SJCRH30 (cell line): Measurements from ENCODE around the gene TMEM231. TPM values are rescaled to one million over a fixed set of nuclear protein-coding genes. Genes with fewer than 3 reads are reported as not detected.
"Not testable (repeated sequence)": the region's sequence is repeated elsewhere in the genome, so short reads cannot be mapped to it uniquely, and the experiment has no call there.

Experiments
- DNase-seq, 2 experiments: peaks; one replicate each; pipeline ENCODE4 v3.0.0-alpha.2; 2015 to 2020
- H3K27ac ChIP-seq: fragments of 250-450 bp; sonication (Bioruptor Pico); 2 replicates; pipeline ENCODE4 v1.5.1; 2020; ENCODE audit warnings: mild to moderate bottlenecking, moderate library complexity
- H3K27me3 ChIP-seq: fragments of 250-450 bp; sonication (Bioruptor Pico); 2 replicates; pipeline ENCODE4 v1.5.1; 2020; ENCODE audit warnings: mild to moderate bottlenecking, moderate library complexity
- H3K36me3 ChIP-seq: fragments of 250-450 bp; sonication (Bioruptor Pico); 2 replicates; pipeline ENCODE4 v1.5.1; 2020; ENCODE audit warnings: mild to moderate bottlenecking, moderate library complexity
- H3K4me1 ChIP-seq: fragments of 250-450 bp; sonication (Bioruptor Pico); 2 replicates; pipeline ENCODE4 v1.5.1; 2020; ENCODE audit warnings: mild to moderate bottlenecking, moderate library complexity
- H3K4me3 ChIP-seq: fragments of 250-450 bp; sonication (Bioruptor Pico); 2 replicates; pipeline ENCODE4 v1.5.1; 2020; ENCODE audit warnings: mild to moderate bottlenecking, moderate library complexity
- H3K9me3 ChIP-seq: fragments of 250-450 bp; sonication (Bioruptor Pico); replicated peaks from 2 replicates; pipeline ENCODE4 v1.5.1; 2020; ENCODE audit warnings: mild to moderate bottlenecking, moderate library complexity
- total RNA-seq: library from RNA; depleted of rRNA; stranded (reverse); fragments of >200 nt; shearing (Covaris generic); gene quantifications from 2 replicates; pipeline ENCODE4 v1.2.3, GENCODE V29; 2014

TMEM231 gene
- total RNA-seq, 1 experiment from 2014 or later = 5.1 TPM

DNA sequence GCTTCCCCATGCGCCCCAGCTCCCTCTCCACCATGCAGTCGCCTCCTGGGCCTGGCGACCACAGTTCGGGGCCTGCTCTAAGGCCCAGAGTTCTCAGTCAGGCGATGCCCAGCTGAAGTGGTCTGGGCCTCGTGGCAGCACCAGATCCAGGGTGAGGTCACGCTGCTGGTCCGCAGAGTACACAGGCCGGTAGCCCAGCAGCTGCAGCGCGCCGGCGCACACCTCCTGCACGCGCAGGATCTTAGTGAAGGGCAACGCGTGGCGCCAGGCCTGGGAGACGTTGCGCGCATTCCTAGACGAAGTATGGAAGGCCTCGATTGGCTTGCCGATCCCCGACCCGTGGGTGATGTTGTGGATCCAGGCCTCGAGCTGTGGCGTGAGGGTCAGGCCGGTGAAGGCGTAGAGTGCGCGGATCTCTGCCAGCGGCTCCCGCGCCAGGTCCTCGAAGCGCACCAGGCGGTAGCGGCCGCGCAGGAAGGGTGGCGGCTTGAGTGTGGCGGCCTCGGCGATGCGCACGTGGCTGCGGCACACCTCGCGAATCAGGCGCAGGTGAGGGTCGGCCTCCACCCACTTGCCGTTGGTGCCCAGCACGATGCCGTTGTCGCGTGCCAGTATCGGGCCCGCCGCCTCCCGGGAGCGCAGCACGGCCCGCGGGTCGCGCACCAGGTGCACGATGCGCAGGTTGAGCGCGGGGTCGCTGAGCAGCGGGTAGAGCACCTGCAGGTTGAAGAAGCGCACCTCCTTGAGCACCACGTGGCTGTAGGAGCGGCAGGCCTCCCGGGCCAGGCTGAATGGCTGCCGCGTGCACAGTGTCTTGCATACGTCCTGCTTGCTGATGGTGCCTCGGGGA, 26.8 kb downstream of the TMEM231 start:
- DNase-seq = no peak
- H3K36me3 ChIP-seq = no peaks in the 10 kb centered on the region
- H3K4me1 ChIP-seq = no peaks in the 10 kb centered on the region
- H3K27me3 ChIP-seq = no peaks in the 10 kb centered on the region
- no peak overlapping the region for H3K27ac ChIP-seq
- no peak overlapping the region for H3K4me3 ChIP-seq
- no peaks in the 10 kb centered on the region for H3K9me3 ChIP-seq

DNA sequence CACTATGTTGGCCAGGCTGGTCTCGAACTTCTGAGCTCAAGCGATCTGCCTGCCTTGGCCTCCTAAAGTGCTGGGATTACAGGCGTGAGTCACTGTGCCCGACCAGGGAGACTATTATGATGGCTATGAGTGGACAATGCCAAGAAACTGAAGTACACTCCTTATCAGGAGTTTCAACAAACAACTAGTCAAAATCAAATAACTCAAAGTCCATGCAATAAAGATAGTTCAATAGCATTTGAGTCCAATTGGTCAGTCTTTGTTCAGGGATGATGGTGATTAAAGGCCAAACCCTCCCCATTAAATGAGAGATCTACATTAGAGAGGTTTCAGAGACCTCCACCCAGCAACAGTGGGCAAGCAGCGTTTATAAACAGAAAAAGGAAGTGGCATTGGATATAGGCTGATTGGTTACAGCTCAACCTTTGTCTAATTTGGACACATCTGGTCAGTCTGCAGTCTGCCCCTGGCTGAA, 28.2 kb downstream of the TMEM231 start:
- DNase-seq = no peak
- Histone ChIP-seq H3K27me3 (no peaks in the 10 kb centered on the region), H3K36me3 (no peaks in the 10 kb centered on the region), H3K4me1 (no peaks in the 10 kb centered on the region), H3K9me3 (no peaks in the 10 kb centered on the region), H3K27ac (no peak overlapping the region), H3K4me3 (no peak overlapping the region)

DNA sequence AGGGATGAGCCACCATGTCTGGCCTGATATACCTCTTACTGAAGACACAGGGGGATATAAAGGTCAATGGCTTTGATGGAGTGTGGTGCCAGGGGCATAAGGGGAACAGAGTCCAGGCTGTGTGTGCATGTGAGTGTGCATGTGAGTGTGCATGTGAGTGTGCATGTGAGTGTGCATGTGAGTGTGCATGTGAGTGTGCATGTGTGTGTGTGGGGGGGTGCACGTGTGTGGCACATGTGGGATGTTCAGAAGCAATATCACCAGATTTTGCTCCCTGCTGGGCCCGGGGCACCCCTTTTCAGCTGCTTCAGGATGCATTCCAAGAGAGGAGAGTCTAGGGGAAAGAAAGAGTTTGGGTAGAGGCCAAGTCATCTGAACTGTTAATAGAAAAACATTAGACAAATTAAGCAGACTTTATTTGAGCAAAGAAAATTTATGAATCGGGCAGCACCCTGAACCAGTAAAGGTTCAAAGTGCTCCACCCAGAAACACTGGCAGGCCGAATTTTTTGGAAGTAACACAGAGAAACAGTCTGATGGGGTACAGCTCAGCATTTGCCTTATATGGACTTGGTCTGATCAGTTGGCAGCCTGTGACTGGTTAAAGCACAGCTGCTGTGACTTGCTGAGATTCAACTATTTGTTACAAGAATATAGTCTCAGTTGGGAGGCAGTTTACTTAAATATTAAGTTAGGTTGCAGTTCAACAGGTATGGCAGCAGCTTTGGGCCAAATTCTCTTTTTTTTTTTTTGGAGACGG, 29.8 kb downstream of the TMEM231 start:
- Histone ChIP-seq H3K4me1 (no peaks in the 10 kb centered on the region), H3K27me3 (no peaks in the 10 kb centered on the region), H3K9me3 (no peaks in the 10 kb centered on the region), H3K36me3 (no peaks in the 10 kb centered on the region), H3K27ac (no peak overlapping the region), H3K4me3 (no peak overlapping the region)
- DNase-seq = no peak

DNA sequence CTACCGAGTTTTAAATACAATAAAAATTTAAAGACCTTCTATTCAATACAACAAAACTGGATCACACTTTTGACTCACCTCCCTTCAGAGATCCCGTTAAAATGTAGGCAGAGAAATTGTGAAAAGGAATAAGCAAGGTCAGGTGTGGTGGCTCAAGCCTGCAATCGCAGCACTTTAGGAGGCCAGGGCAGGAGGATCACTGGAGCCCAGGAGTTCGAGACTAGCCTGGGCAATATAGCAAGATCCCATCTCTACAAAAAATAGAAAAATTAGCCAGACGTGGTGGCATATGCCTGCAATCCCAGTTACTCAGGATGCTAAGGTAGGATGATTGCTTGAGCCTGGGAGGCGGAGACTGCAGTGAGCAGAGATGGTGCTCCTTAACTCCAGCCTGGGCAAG, 36.9 kb downstream of the TMEM231 start:
- no peak overlapping the region for H3K4me3 ChIP-seq
- H3K27me3 ChIP-seq = no peaks in the 10 kb centered on the region
- DNase-seq = no peak

DNA sequence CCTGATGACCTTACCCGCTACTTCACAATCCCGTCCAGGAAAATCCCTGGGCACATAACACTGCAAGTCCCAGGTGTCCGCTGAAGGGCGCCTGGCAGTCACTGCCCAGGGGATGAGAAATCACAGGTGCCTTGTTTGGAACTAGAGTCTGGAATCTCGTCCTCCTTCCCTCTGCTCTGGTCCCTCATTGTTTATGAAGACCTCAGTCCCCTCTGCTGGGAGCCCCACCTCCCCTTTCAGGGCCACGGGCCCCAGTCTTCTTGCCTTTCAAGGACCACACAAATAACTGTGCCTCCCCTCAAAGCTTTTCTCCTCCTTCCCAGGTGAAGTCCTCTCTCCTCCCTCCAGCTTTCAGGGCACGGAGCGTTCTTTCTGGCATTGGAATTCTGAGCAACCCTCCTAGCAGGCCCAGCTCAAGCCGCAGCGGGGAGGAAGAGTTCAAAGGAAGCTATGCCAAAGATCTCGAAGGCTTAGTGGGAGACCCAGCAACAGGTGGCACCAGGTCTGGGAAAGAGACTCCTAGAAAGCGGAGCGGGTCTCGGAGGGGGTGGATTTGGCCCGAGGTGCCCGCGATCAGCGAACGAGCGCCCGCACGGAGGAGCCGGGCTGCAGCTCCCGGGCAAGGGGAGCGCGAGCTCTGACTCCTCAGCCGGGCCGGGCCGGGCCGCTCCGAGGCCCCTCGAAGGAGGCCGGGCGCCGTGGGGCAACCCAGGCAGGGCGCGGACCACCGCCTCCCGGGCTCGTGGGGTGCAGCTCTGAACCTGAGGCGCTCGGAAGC, 39.7 kb downstream of the TMEM231 start:
- H3K4me1 ChIP-seq, H3K36me3 ChIP-seq, H3K27me3 ChIP-seq, H3K9me3 ChIP-seq: not testable (repeated sequence)
- H3K4me3 ChIP-seq = peak overlapping the region; percentile 72
- peak; percentile 24 to 46 for DNase-seq
- peak overlapping the region; percentile 16; the same call in 1 of the 2 replicates for H3K27ac ChIP-seq

More for the DNA sequence above, 36.9 kb downstream of the TMEM231 start:
- H3K4me1 ChIP-seq = no peaks in the 10 kb centered on the region
- no peak overlapping the region for H3K27ac ChIP-seq
- H3K36me3 ChIP-seq = no peaks in the 10 kb centered on the region
- no peaks in the 10 kb centered on the region for H3K9me3 ChIP-seq

DNA sequence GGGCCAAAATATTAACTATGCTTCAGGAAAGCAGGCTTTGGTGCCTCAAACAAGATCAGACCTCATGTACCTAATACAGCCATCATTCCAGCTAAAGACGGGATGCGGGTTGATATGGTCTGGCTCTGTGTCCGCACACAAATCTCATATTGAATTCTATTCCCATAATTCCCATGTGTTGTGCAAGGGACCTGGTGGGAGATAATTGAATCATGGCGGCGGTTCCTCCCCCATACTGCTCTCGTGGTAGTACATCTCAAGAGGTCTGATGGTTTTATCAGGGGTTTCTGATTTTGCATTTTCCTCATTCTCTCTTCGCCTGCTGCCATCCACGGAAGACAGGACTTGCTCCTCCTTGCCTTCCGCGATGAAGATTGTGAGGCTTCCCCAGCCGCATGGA, 41.8 kb downstream of the TMEM231 start:
- no peaks in the 10 kb centered on the region for H3K36me3 ChIP-seq
- no peak overlapping the region for H3K4me3 ChIP-seq
- H3K9me3 ChIP-seq = no peaks in the 10 kb centered on the region
- H3K27ac ChIP-seq = no peak overlapping the region
- DNase-seq = no peak
- no peaks in the 10 kb centered on the region for H3K27me3 ChIP-seq
- H3K4me1 ChIP-seq = no peaks in the 10 kb centered on the region

DNA sequence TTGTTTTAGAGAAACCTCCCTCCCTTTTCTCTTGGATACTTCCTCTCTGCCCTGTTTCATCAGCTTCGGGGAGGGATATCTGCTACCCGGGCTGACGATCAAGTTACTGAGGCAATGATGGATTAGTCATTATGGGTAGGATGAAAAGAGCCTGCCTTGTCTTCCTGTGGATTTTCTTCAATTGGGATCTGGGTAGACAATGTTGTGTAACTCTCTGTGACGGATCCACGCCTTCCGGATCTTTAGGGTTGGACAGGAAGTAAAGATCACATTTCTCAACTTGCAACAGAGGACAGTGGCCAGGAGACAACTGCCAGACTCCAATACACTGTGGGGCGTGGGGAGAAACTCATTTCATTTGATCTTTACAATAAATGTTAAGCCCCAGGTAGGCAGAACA, 49.5 kb downstream of the TMEM231 start:
- H3K27ac ChIP-seq = no peak overlapping the region
- DNase-seq = peak in 1 of 2 experiments; percentile 62
- 0 out of 2 replicates have a peak, but pooled peaks cover 3% of the 10 kb centered on the region for H3K4me1 ChIP-seq
- H3K27me3 ChIP-seq = no peaks in the 10 kb centered on the region
- no peaks in the 10 kb centered on the region for H3K36me3 ChIP-seq
- H3K4me3 ChIP-seq = peak overlapping the region; percentile 31; the same call in 1 of the 2 replicates
- H3K9me3 ChIP-seq = no peaks in the 10 kb centered on the region

DNA sequence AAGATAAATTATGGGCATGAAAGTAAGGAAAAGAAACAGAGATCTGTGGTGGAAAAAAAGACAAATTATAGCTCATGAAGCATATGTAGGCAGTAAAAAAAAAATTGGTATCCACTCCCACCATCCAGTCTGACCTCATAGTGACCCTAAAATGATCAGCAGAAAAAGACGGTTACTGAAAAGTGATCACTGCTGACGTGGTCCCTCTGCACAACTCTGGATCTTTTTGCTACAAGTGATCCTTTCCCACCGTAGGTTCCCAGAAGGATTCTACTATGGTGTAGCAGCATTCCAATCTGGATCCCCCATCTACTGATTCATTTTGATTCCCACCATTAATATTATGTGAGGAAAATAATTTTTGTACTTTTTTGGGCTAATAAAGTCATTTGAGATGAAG, 49.9 kb downstream of the TMEM231 start:
- H3K27ac ChIP-seq = no peak overlapping the region
- no peaks in the 10 kb centered on the region for H3K36me3 ChIP-seq
- H3K4me3 ChIP-seq = peak overlapping the region; percentile 31; the same call in 1 of the 2 replicates
- no peaks in the 10 kb centered on the region for H3K9me3 ChIP-seq
- H3K27me3 ChIP-seq = no peaks in the 10 kb centered on the region
- H3K4me1 ChIP-seq = 0 out of 2 replicates have a peak, but pooled peaks cover 3% of the 10 kb centered on the region
- DNase-seq = no peak

DNA sequence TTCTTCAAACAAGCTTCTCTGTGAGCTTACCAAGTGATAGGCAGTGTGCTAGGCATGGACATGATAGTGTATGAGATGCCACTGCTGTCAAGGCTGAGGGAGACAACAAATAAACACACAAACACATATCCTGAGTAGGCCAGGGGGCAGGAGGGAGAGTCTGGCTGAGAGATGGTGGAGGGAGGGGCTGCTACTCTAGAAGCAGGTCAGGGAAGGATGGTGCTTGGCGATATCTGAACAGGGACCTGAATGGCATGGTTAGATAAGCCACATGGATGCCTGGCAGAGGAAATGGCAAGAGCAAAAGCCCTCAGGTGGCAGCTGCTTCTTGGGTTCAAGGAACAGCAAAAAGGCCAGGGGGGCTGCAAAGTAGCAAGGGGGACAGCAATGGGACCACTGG, 52.3 kb downstream of the TMEM231 start:
- no peaks in the 10 kb centered on the region for H3K27me3 ChIP-seq
- no peaks in the 10 kb centered on the region for H3K9me3 ChIP-seq
- no peak overlapping the region for H3K27ac ChIP-seq
- no peak overlapping the region for H3K4me3 ChIP-seq
- H3K36me3 ChIP-seq = no peaks in the 10 kb centered on the region
- H3K4me1 ChIP-seq = 0 out of 2 replicates have a peak, but pooled peaks cover 3% of the 10 kb centered on the region
- DNase-seq = no peak

DNA sequence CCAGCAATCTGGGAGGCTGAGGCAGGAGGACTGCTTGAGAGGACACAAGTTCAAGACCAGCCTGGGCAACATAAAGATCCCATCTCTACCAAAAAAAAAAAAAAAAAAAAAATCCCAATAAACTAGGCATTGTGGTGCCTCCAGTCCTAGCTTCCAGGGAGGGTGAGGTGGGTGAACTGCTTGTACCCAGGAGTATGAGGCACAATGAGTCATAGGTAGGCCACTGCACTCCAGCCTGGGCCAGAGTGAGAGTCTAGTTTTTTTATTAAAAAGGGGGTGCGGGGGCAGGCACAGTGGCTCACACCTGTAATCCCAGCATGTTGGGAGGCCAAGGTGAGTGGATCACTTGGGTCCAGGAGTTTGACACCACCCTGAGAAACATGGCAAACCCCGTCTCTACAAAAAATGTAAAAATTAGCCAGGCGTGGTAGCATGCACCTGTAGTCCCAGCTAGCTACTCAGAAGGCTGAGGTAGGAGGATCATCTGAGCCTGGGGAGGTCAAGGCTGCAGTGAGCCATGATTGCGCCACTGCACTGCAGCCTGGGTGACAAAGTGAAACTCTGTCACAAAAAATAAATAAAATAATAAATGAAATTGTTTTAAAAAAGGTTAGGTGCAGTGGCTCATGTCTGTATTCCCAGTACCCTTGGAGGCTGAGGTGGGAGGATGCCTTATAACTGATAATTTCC, 53.0 kb downstream of the TMEM231 start:
- Histone ChIP-seq H3K4me1 (peaks cover 6% of the 10 kb centered on the region; the same call in 1 of the 2 replicates), H3K9me3 (no peaks in the 10 kb centered on the region), H3K36me3 (no peaks in the 10 kb centered on the region), H3K4me3 (no peak overlapping the region), H3K27me3 (no peaks in the 10 kb centered on the region), H3K27ac (no peak overlapping the region)
- no peak for DNase-seq

DNA sequence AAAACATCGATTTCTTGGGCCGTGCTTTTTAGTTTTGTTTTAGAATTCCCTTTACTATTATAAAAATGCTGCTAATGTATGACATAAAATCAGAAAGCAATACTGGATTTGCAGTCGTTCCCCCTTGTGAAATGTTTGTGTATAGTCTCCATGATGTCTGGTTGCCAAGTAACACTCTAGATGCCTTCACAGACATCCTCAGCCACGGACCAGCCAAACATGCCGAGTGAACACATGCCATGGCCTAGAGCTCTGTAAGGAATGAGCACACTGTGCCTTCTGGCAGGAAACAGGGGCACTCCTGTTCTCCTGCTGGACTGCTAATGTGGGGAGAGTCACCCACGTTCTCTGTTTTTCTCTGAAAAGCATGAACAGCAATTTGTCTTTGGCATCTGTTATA, 54.2 kb downstream of the TMEM231 start:
- not testable (repeated sequence) for H3K4me1 ChIP-seq, H3K36me3 ChIP-seq, H3K9me3 ChIP-seq, H3K27ac ChIP-seq, H3K27me3 ChIP-seq, DNase-seq, H3K4me3 ChIP-seq

DNA sequence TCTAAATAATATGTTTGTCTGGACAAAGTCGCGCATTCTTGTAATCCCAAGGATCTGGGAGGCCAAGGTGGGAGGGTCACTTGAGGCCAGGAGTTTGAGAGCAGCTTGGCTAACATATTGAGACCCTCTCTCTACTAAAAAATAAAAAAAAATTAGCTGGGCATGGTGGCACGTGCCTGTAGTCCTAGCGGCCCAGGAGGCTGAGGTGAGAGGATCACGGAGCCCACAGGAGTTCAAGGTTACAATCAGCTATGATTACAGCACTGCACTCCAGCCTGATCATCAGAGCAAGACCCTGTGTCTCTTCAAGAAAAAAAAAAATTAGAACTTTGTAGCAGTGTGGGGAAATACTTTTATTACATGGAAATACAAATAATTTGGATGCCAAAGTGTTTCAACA, 54.7 kb downstream of the TMEM231 start:
- no peak for DNase-seq

DNA sequence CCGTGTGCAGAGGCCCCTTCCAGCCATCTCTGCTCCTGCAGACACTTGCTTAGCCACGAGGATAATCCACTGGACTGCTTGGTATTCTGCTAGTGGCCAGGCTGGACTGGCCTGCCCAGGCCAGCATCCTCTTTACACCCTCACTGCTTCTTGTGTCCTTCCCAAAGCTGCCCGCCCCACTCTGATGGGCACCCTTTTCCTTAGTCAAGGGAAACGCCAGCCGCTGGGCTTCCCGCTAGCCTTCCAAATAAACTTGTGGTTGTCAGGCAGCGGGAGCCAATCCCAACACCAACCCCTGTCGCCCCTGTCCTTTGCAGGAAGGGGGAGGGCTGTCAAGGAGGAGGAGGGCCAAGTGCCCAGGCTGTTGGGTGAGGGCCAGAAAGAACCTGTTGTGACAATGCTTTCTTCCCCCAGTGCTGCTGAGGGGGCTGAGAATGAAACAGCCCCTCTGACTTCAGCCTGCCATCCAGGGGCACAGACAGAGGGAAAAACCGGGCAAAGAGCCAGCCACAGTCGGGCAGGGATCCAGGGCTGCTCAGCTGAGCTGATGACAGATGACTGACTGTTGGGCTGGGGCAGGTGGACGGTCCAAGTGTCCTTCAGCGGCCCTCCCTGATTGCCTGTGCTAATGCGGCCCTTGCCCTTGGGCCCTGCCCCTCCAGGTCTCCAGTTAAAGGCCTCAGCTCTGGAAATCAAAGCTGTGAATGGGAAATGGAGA, 57.3 kb downstream of the TMEM231 start:
- H3K4me1 ChIP-seq = not testable (repeated sequence)
- peak; percentile 46 to 61 for DNase-seq

More for the DNA sequence above, 54.7 kb downstream of the TMEM231 start:
- no peak overlapping the region for H3K4me3 ChIP-seq
- no peaks in the 10 kb centered on the region for H3K36me3 ChIP-seq
- H3K27me3 ChIP-seq = no peaks in the 10 kb centered on the region
- H3K9me3 ChIP-seq = no peaks in the 10 kb centered on the region
- no peak overlapping the region for H3K27ac ChIP-seq
- H3K4me1 ChIP-seq = peaks cover 6% of the 10 kb centered on the region; the same call in 1 of the 2 replicates

More for the DNA sequence above, 57.3 kb downstream of the TMEM231 start:
- not testable (repeated sequence) for H3K27me3 ChIP-seq, H3K27ac ChIP-seq, H3K4me3 ChIP-seq, H3K9me3 ChIP-seq, H3K36me3 ChIP-seq
